Activated CD4-positive, CD25-positive, alpha-beta regulatory T cell treated with anti-CD3 and anti-CD28 coated beads, Interleukin-2, amount 50 U/mL, for 72 hours (primary cell): ENCODE results near the gene DCANP1.
"Not testable (repeated sequence)": the region's sequence is repeated elsewhere in the genome, so short reads cannot be mapped to it uniquely, and the experiment has no call there.

Experiments used
- DNase-seq: peaks from one replicate; pipeline ENCODE4 v3.0.0; 2021

Gene DCANP1, protein sequence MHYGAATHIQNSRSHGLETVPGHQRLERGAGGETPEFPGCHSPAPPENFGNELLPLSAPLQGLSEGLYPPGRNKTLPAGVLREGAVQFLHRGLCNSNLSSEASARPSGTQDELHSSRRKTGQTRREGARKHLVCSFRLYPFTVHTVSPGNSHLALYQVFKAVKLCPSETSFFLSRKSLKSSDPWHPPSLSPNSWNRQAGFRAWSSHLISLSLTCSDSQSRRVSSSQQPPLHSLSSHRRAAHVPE

DNA sequence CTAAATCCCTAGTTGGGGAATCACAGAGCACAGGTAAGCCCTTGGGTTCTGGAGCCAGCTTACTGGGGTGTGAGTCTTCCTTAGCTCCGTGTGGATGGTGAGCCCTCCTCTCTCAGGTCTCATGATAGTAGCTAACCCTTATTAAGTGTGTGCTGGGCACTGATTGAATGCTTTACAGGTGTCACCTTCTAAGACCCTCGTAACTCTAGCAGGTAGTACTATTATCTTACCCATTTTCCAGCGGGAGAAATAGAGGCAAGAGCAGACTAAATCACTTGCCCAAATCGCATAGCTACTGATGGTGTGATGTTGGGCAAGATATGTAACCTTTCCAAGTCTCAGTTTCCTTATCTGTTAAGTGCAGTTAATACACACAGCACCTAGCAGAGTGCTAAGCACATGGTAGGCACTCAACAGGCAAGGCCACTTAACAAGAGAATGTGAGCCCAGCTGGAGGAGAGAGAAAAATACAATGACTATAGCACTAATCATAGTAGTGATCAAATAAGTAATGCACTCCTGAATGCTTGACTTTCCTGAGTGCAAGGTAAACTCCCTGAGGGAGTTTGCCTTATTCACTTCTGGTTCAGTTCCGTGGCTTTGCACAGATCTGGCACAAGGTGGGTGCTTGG, at the start of gene DCANP1:
TSS of gene DCANP1 (minus strand) at position 51 of the 632 bp plus-strand sequence. CDS start 240 bp downstream, outside the sequence.
- no peak for DNase-seq

DNA sequence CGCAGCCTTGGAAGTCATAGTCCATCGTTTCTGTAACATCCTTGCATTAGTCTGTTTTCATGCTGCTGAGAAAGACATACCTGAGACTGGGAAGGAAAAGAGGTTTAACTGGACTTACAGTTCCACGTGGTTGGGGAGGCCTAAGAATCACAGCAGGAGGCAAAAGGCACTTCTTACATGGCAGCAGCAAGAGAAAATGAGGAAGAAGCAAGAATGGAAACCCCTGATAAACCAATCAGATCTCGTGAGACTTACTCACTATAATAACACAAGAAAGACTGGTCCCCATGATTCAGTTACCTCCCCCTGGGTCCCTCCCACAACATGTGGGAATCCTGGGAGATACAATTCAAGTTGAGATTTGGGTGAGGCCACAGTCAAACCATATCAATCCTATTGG, 48.4 kb upstream of the DCANP1 start:
- DNase-seq = not testable (repeated sequence)

- DNase-seq = no peak
These were observed 47.0 kb upstream of the DCANP1 start for GRCh38 chr5:135494196-135494595.

GRCh38 chr5:135493406-135494180, 46.4 kb upstream of the DCANP1 start:
- no peak for DNase-seq

- DNase-seq = no peak
These were observed 45.1 kb upstream of the DCANP1 start for GRCh38 chr5:135492319-135492626.

DNA sequence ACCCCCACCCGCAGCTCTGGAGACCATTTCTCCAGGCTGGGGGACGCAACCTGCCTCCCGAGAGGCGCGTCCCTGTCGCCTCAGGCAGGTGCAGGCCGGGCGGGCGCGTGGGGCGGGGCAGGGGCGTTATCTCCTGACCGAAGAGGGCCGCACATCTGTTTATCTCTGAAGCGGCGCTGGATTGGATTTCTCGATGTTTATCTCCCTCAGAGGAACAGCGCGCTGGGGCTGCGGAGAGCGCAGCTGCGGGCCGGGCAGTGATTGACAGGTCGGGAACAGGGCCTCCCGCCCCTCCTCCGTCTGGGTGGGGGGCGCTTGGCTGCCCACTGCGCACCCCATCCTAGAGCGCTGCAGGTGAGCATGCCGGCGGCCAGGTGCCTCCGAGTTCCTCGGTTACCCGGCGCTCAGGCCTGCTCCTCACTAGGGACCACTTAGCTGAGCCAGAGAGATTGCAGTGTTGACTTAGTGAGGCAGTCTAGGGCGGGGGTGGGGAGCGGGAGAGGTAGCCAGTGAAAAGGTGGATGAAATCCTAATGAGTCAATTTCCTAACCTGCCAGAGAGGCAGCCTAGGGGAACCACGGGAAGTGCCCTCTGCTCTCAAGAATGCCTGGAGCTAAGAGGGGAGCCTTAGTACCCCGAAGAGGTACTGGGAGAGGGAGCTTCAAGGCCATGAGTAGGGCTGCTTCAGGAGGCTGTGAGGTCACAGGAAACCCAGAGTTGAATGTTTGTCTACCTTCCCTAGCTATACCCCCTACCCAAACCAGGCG, 44.6 kb upstream of the DCANP1 start:
- DNase-seq = no peak

- DNase-seq = no peak
These were observed 43.9 kb upstream of the DCANP1 start for GRCh38 chr5:135491038-135491551.

DNA sequence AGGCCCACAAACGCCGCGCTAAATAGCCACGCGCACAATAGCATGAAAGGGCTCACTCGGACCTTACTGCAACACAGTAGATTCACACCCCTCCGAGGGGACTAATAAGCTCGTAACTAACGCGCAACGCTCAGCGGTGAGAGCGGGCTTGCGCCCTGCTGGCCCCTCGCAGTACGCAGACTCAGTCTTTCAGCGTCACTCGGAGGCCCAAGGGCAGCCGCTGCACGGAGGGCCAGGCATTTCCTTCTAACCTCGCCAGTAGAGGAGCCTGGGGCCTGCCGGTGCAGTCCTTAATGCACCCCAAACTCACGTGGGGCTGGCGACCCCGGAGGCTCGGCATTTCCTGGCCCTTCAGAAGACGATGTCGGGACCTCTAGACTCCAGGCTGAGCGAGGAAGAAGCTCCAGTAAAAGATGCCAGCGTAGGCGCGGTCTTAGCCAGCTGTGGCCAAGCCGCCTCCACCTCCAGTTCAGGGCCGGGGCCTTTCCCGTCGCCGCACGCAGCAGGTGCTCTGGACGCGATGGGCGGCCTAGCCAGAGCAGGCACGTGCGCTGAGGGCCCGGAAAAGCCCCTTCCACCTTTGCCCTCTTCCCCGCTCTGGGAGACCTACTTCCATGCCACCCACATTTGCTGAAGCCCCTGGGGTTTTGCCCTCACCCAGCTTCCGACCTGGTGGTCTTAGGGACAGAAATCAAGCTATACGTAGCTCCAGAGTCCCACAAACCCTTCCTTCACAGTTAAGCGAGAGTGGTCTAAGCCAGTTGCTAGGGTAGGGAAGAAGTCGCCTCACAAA, 43.3 kb upstream of the DCANP1 start:
- DNase-seq = no peak

DNA sequence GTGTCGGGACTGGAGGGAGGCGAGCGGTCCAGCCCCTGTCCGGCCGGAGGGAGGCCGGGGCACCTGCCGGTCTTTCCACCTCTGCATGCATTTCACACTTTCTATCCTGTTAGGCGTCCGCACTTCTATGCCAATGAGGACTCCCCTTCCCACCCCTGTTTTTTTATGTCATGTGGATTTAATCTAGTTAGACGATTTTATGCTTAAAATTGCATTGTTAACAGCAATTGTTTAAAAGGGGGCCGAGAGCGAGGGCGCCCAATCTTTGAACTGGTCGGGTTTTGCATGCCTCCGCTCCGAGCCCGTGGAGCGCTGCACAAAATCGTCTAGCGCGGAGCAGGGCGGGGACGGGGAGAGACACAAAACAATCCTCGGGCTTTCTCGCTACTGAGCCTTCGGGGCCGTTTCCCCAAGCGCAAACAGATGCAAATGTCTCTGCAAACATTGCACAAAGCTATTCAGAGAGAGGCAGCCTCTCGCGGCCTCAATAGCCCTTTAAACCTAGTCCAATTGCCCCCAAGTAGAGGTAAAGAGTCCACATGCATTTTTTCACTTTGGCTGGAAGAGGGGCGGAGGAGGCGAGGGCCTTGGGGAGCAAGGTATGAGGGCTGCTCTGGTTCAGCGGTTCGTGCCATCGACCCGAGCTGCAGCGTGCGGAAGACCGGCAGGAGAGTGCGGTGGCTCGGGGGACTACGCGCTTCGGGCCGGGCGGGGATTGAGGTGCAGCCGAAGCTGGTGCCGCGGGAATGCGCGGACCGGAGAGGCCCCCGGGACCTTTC, 42.5 kb upstream of the DCANP1 start:
- no peak for DNase-seq

- DNase-seq = no peak
These were observed 41.7 kb upstream of the DCANP1 start for GRCh38 chr5:135488727-135489465.

GRCh38 chr5:135487839-135488514, 40.8 kb upstream of the DCANP1 start:
- DNase-seq = no peak

GRCh38 chr5:135487037-135487395, 39.9 kb upstream of the DCANP1 start:
- no peak for DNase-seq

DNA sequence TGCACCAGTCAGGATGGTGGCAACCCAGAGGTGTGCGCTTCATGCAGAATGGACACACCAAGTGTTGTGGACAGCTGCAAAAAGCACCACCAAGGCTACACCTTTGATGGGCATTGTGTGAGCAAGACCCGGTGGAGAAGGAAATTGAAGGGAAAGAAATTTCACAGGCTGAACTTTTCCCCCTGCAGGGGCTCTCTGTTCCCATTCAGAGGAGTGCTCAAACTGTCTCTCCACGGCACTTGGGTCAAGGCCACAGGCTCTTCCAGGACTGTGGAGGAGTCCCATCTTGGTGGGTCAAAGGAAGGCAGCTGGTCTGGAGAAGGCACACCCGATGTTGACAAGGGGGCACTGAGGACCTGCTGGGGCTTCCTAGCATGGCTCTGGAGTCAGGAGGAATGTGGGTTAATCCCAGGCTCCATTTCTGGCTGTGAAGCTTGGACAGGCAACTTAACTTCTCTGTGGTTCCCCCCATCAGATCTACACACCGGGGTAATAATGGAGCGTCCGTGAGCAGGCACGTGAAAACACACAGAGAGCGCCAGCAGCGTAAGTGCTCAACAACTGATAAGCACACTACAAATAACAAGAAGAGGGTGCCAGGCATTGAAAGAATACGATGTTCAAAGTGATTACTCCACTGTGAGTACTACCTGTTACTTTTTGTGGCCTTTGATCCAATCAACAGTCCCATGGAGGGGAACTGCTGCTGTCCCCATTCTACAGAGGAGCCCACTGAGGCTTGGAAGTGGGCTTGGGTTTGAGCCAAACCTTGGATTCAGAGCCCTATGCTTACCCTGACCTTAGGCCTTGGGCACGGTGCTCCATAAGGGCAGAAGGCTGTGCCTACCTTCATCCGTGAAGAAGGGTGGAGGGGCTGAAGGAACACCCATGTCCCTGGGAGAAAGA, 39.2 kb upstream of the DCANP1 start:
- no peak for DNase-seq

GRCh38 chr5:135484674-135485086, 37.5 kb upstream of the DCANP1 start:
- no peak for DNase-seq

- DNase-seq = no peak
These were observed 36.1 kb upstream of the DCANP1 start for GRCh38 chr5:135483254-135483653.

- no peak for DNase-seq
These were observed 35.3 kb upstream of the DCANP1 start for GRCh38 chr5:135482381-135482933.

- DNase-seq = no peak
These were observed 34.8 kb upstream of the DCANP1 start for GRCh38 chr5:135481909-135482311.

GRCh38 chr5:135481387-135481786, 34.2 kb upstream of the DCANP1 start:
- no peak for DNase-seq

GRCh38 chr5:135480511-135480910, 33.4 kb upstream of the DCANP1 start:
- DNase-seq = no peak
